OCI-LY1 (cell line): ENCODE data around the gene DEPDC1B.

Experiments
- H2AFZ ChIP-seq: fragments of 200-600 bp; sonication (generic), shearing (Covaris generic); 2 replicates; pipeline ENCODE4 v1.6.0; 2014; ENCODE audit warnings: antibody characterized with exemption, mild to moderate bottlenecking, low read length
- H3F3A ChIP-seq: fragments of 200-600 bp; sonication (generic), shearing (Covaris generic); 2 replicates; pipeline ENCODE4 v1.6.0; 2014; ENCODE audit warnings: mild to moderate bottlenecking, antibody characterized with exemption, low read length, moderate library complexity; ENCODE audit not compliant: insufficient read depth
- H3K27ac ChIP-seq: fragments of 200-600 bp; sonication (generic); 2 replicates; pipeline ENCODE4 v1.5.1; 2014; ENCODE audit warnings: low read length, mixed run types, mild to moderate bottlenecking, low read depth; ENCODE audit not compliant: poor library complexity, severe bottlenecking
- H3K27me3 ChIP-seq: fragments of 200-600 bp; sonication (generic); 2 replicates; pipeline ENCODE4 v1.6.0; 2014; ENCODE audit warnings: antibody characterized with exemption, mild to moderate bottlenecking, low read length, moderate library complexity; ENCODE audit not compliant: insufficient read depth
- H3K36me3 ChIP-seq: fragments of 200-600 bp; sonication (generic); 2 replicates; pipeline ENCODE4 v1.6.1; 2014; ENCODE audit warnings: mild to moderate bottlenecking, antibody characterized with exemption, low read length, moderate library complexity, mixed read lengths; ENCODE audit not compliant: insufficient read depth
- H3K4me1 ChIP-seq: fragments of 200-600 bp; sonication (generic); 2 replicates; pipeline ENCODE4 v1.5.1; 2014; ENCODE audit warnings: mild to moderate bottlenecking, low read length, moderate library complexity; ENCODE audit not compliant: insufficient read depth, severe bottlenecking
- H3K4me2 ChIP-seq: fragments of 200-600 bp; sonication (generic), shearing (Covaris generic); 2 replicates; pipeline ENCODE4 v1.6.1; 2014; ENCODE audit warnings: low read length
- H3K4me3 ChIP-seq: fragments of 200-600 bp; sonication (generic); 2 replicates; pipeline ENCODE4 v1.5.1; 2014; ENCODE audit warnings: low read length, low read depth, mild to moderate bottlenecking, mixed read lengths; ENCODE audit not compliant: poor library complexity, severe bottlenecking
- H3K79me2 ChIP-seq: fragments of 200-600 bp; shearing (Covaris generic); 2 replicates; pipeline ENCODE4 v1.6.1; 2016; ENCODE audit warnings: mixed run types, low read length, mixed read lengths; ENCODE audit not compliant: insufficient read depth
- H3K9ac ChIP-seq: fragments of 200-600 bp; sonication (generic), shearing (Covaris generic); 2 replicates; pipeline ENCODE4 v1.6.1; 2014; ENCODE audit warnings: mild to moderate bottlenecking, low read length, mixed read lengths
- H3K9me2 ChIP-seq: fragments of 200-600 bp; sonication (generic), shearing (Covaris generic); 2 replicates; pipeline ENCODE4 v1.6.1; 2014; ENCODE audit warnings: low read depth, mild to moderate bottlenecking, low read length, mixed read lengths
- H3K9me3 ChIP-seq: fragments of 200-600 bp; shearing (Covaris generic); 2 replicates; pipeline ENCODE4 v1.6.1; 2014; ENCODE audit warnings: low read length, mixed read lengths
- H4K20me1 ChIP-seq: fragments of 200-600 bp; sonication (generic), shearing (Covaris generic); 2 replicates; pipeline ENCODE4 v1.6.0; 2016; ENCODE audit warnings: mild to moderate bottlenecking, low read length; ENCODE audit not compliant: insufficient read depth
- EZH2 ChIP-seq: fragments of 200-600 bp; sonication (generic), shearing (Covaris generic); IDR thresholded peaks from 2 replicates; pipeline ENCODE4 v1.8.0; 2017; ENCODE audit warnings: borderline replicate concordance, mixed run types, mild to moderate bottlenecking, antibody characterized with exemption, low read length, moderate library complexity, mixed read lengths
- TF ChIP-seq, protein P1 (sequence below): fragments of 200-600 bp; sonication (generic), shearing (Covaris generic); IDR thresholded peaks from 2 replicates; pipeline ENCODE4 v1.5.1; 2017; ENCODE audit warnings: mild to moderate bottlenecking, antibody characterized with exemption, low read length, moderate library complexity, mixed read lengths

The DEPDC1B gene

GRCh38 chr5:60638300-60638699 is 61.7 kb downstream of the DEPDC1B start:
- no peak for TF ChIP-seq EZH2
- TF ChIP-seq, protein P1, sequence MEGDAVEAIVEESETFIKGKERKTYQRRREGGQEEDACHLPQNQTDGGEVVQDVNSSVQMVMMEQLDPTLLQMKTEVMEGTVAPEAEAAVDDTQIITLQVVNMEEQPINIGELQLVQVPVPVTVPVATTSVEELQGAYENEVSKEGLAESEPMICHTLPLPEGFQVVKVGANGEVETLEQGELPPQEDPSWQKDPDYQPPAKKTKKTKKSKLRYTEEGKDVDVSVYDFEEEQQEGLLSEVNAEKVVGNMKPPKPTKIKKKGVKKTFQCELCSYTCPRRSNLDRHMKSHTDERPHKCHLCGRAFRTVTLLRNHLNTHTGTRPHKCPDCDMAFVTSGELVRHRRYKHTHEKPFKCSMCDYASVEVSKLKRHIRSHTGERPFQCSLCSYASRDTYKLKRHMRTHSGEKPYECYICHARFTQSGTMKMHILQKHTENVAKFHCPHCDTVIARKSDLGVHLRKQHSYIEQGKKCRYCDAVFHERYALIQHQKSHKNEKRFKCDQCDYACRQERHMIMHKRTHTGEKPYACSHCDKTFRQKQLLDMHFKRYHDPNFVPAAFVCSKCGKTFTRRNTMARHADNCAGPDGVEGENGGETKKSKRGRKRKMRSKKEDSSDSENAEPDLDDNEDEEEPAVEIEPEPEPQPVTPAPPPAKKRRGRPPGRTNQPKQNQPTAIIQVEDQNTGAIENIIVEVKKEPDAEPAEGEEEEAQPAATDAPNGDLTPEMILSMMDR = no peak
- Histone ChIP-seq H4K20me1 (no peaks in the 10 kb centered on the region), H3K9ac (no peak overlapping the region), H3K36me3 (peaks cover 63% of the 10 kb centered on the region), H3K9me3 (no peaks in the 10 kb centered on the region), H3K4me1 (no peaks in the 10 kb centered on the region), H3K79me2 (no peaks in the 10 kb centered on the region), H3K27ac (no peak overlapping the region), H2AFZ (no peak overlapping the region), H3K4me2 (no peak overlapping the region), H3K4me3 (no peak overlapping the region), H3K9me2 (no peaks in the 10 kb centered on the region), H3K27me3 (no peaks in the 10 kb centered on the region), H3F3A (no peaks in the 10 kb centered on the region)

DNA sequence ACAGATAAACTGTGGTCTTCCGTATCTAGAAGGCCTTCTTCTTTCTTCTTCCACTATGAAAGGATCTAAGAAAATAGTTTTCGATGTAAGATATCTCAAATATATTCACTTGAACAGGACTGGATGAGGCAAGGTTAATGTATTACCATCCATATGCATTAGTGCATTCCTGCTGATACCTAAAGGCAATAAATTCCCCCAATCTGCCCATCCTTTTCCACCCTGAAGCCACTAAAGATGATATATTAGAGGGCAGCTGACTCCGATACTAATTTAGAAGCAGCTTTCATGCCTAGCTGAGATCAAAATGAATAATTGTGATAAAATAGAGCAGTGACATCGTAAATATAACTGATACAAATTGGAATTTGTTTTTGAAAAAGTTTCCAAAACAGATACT is 63.3 kb downstream of the DEPDC1B start:
- no peaks in the 10 kb centered on the region for H3K9me2 ChIP-seq
- H3K4me2 ChIP-seq = no peak overlapping the region
- H3K9ac ChIP-seq = no peak overlapping the region
- peaks cover 60% of the 10 kb centered on the region for H3K36me3 ChIP-seq
- no peak overlapping the region for H2AFZ ChIP-seq
- no peaks in the 10 kb centered on the region for H3F3A ChIP-seq
- no peaks in the 10 kb centered on the region for H3K27me3 ChIP-seq
- H3K4me1 ChIP-seq = no peaks in the 10 kb centered on the region
- no peak overlapping the region for H3K27ac ChIP-seq
- H3K4me3 ChIP-seq = no peak overlapping the region
- no peaks in the 10 kb centered on the region for H4K20me1 ChIP-seq
- no peaks in the 10 kb centered on the region for H3K79me2 ChIP-seq
- H3K9me3 ChIP-seq = no peaks in the 10 kb centered on the region
- TF ChIP-seq EZH2 = no peak

DNA sequence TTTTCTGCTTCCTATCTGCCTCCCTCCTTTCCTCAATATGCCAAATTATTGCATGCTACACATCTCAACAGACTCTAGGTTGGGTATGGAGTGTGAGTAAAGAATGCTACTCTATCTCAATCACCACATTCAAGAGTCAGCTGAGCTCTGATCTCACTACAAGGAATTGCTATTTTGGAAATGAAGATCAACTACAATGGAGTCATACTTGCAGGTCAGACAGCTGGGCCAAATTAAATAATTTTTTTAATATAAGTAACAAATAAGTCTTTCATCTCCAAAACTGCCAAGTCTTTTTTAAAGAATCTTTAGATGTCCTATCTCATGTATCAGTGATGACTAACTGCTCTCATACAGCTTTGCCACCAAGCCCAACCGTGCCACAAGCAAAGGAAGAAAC is 64.0 kb downstream of the DEPDC1B start:
- no peaks in the 10 kb centered on the region for H3K79me2 ChIP-seq
- no peak overlapping the region for H3K4me3 ChIP-seq
- no peaks in the 10 kb centered on the region for H3K9me2 ChIP-seq
- TF ChIP-seq, protein P1 = no peak
- no peak for TF ChIP-seq EZH2
- no peak overlapping the region for H3K9ac ChIP-seq
- H3F3A ChIP-seq = no peaks in the 10 kb centered on the region
- H3K4me1 ChIP-seq = no peaks in the 10 kb centered on the region
- H2AFZ ChIP-seq = no peak overlapping the region
- no peaks in the 10 kb centered on the region for H3K27me3 ChIP-seq
- H4K20me1 ChIP-seq = no peaks in the 10 kb centered on the region
- H3K36me3 ChIP-seq = peaks cover 62% of the 10 kb centered on the region
- no peak overlapping the region for H3K4me2 ChIP-seq
- no peaks in the 10 kb centered on the region for H3K9me3 ChIP-seq
- H3K27ac ChIP-seq = no peak overlapping the region

DNA sequence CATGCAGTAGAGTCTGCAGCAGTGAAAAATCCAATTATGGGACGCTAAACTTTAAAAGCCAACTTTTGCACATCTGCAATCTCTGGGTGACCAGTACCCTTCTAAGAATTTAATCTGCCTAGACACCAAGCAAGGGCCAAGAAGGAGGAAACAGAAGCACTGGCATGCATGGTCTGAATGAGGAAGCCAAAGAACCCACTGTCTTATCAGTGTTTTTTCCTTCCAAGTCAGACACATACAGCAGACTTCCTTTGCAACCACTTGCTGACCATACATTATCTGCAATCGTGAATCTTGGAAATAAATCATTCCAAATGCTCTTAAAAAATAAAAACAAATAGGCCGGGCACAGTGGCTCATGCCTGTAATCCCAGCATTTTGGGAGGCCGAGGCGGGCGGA is 65.9 kb downstream of the DEPDC1B start:
- Histone ChIP-seq H3K36me3 (peaks cover 72% of the 10 kb centered on the region), H2AFZ (no peak overlapping the region), H3K9ac (no peak overlapping the region), H3K4me2 (no peak overlapping the region), H3K9me3 (no peaks in the 10 kb centered on the region), H3K79me2 (no peaks in the 10 kb centered on the region), H4K20me1 (no peaks in the 10 kb centered on the region), H3F3A (no peaks in the 10 kb centered on the region), H3K4me1 (no peaks in the 10 kb centered on the region), H3K27ac (no peak overlapping the region), H3K27me3 (no peaks in the 10 kb centered on the region), H3K9me2 (no peaks in the 10 kb centered on the region), H3K4me3 (no peak overlapping the region)
- TF ChIP-seq, protein P1 = no peak
- no peak for TF ChIP-seq EZH2
